Stimulated activated naive CD8-positive, alpha-beta T cell treated with anti-CD3 and anti-CD28 coated beads, Interleukin-15, amount 100 ng/mL, for 72 hours (primary cell): ENCODE measurements around the gene MKLN1.

Experiments
- ATAC-seq: fragments of 150-1000 bp; cut with Tn5 transposase; 2 replicates; pipeline ENCODE4 v1.10.0; 2021; ENCODE audit warnings: mild to moderate bottlenecking, moderate library complexity
- DNase-seq, 2 donors: peaks; one replicate each; pipeline ENCODE4 v3.0.0; 2021 to 2022
- H3K27ac Mint-ChIP-seq, 2 donors: one replicate each; pipeline ENCODE4 v1.8.0; 2022; ENCODE audit warnings: mild to moderate bottlenecking in 2 of 2, mixed read lengths in 2 of 2, moderate library complexity in 2 of 2
- H3K27me3 Mint-ChIP-seq: one replicate; pipeline ENCODE4 v1.8.0; 2022; ENCODE audit warnings: mixed read lengths
- H3K4me1 Mint-ChIP-seq: one replicate; pipeline ENCODE4 v1.8.0; 2022; ENCODE audit warnings: mild to moderate bottlenecking, mixed read lengths
- H3K4me3 Mint-ChIP-seq, 2 donors: one replicate each; pipeline ENCODE4 v1.8.0; 2022; ENCODE audit warnings: mild to moderate bottlenecking in 2 of 2, mixed read lengths in 2 of 2, moderate library complexity in 1 of 2
- H3K9me3 Mint-ChIP-seq, 2 donors: one replicate each; pipeline ENCODE4 v1.8.0; 2022; ENCODE audit warnings: mixed read lengths in 2 of 2

MKLN1 gene

GRCh38 chr7:131533566-131534561, 206.2 kb downstream of the MKLN1 start:
- H3K9me3 Mint-ChIP-seq, result no peaks in the 10 kb centered on the region
- no peaks in the 10 kb centered on the region for H3K4me1 Mint-ChIP-seq
- H3K4me3 Mint-ChIP-seq, result no peak overlapping the region
- H3K27me3 Mint-ChIP-seq, result no peaks in the 10 kb centered on the region
- ATAC-seq, result no peak
- no peak for DNase-seq
- H3K27ac Mint-ChIP-seq, result peak overlapping the region in 1 of 2 donors; percentile 7

GRCh38 chr7:131536361-131536849, 208.7 kb downstream of the MKLN1 start:
- ATAC-seq, result no peak
- no peaks in the 10 kb centered on the region for H3K4me1 Mint-ChIP-seq
- no peaks in the 10 kb centered on the region for H3K27me3 Mint-ChIP-seq
- no peak overlapping the region for H3K4me3 Mint-ChIP-seq
- DNase-seq, result no peak
- H3K9me3 Mint-ChIP-seq, result no peaks in the 10 kb centered on the region
- no peak overlapping the region for H3K27ac Mint-ChIP-seq

- H3K27ac Mint-ChIP-seq, result no peak overlapping the region
- H3K4me3 Mint-ChIP-seq, result no peak overlapping the region
- H3K4me1 Mint-ChIP-seq, result no peaks in the 10 kb centered on the region
- H3K9me3 Mint-ChIP-seq, result no peaks in the 10 kb centered on the region
- H3K27me3 Mint-ChIP-seq, result no peaks in the 10 kb centered on the region
- ATAC-seq (no peak), DNase-seq (no peak)
Observed at GRCh38 chr7:131537571-131537978, 209.9 kb downstream of the MKLN1 start.

GRCh38 chr7:131538071-131538812, 210.6 kb downstream of the MKLN1 start:
- no peak for DNase-seq
- H3K9me3 Mint-ChIP-seq, result no peaks in the 10 kb centered on the region
- ATAC-seq, result no peak
- no peaks in the 10 kb centered on the region for H3K4me1 Mint-ChIP-seq
- no peaks in the 10 kb centered on the region for H3K27me3 Mint-ChIP-seq
- no peak overlapping the region for H3K4me3 Mint-ChIP-seq
- no peak overlapping the region for H3K27ac Mint-ChIP-seq

GRCh38 chr7:131538813-131539179, 211.1 kb downstream of the MKLN1 start:
- H3K27ac Mint-ChIP-seq, result peak overlapping the region in 1 of 2 donors; percentile 78
- ATAC-seq (no peak), DNase-seq (no peak)
- no peaks in the 10 kb centered on the region for H3K9me3 Mint-ChIP-seq
- no peaks in the 10 kb centered on the region for H3K4me1 Mint-ChIP-seq
- no peaks in the 10 kb centered on the region for H3K27me3 Mint-ChIP-seq
- H3K4me3 Mint-ChIP-seq, result no peak overlapping the region

GRCh38 chr7:131540491-131541162, 213.0 kb downstream of the MKLN1 start:
- no peak for DNase-seq
- Mint-ChIP-seq H3K4me3 (no peak overlapping the region), H3K27ac (no peak overlapping the region), H3K4me1 (peaks cover 8% of the 10 kb centered on the region), H3K9me3 (no peaks in the 10 kb centered on the region), H3K27me3 (no peaks in the 10 kb centered on the region)
- no peak for ATAC-seq

- Mint-ChIP-seq H3K4me3 (no peak overlapping the region), H3K27ac (no peak overlapping the region), H3K27me3 (no peaks in the 10 kb centered on the region), H3K9me3 (no peaks in the 10 kb centered on the region), H3K4me1 (peaks cover 13% of the 10 kb centered on the region)
- ATAC-seq (no peak), DNase-seq (no peak)
Observed at GRCh38 chr7:131543298-131543697, 215.6 kb downstream of the MKLN1 start.

- peaks cover 13% of the 10 kb centered on the region for H3K4me1 Mint-ChIP-seq
- no peak overlapping the region for H3K27ac Mint-ChIP-seq
- no peak overlapping the region for H3K4me3 Mint-ChIP-seq
- H3K27me3 Mint-ChIP-seq, result peaks cover 5% of the 10 kb centered on the region
- H3K9me3 Mint-ChIP-seq, result no peaks in the 10 kb centered on the region
- DNase-seq, result no peak
- no peak for ATAC-seq
Observed at GRCh38 chr7:131544021-131544420, 216.3 kb downstream of the MKLN1 start.

GRCh38 chr7:131544449-131545301, 217.0 kb downstream of the MKLN1 start:
- peaks cover 13% of the 10 kb centered on the region for H3K4me1 Mint-ChIP-seq
- no peak for DNase-seq
- peak overlapping the region in 1 of 2 donors; percentile 43 for H3K27ac Mint-ChIP-seq

GRCh38 chr7:131546126-131546525, 218.4 kb downstream of the MKLN1 start:
- peaks cover 9% of the 10 kb centered on the region for H3K27me3 Mint-ChIP-seq
- ATAC-seq (no peak), DNase-seq (no peak)
- H3K4me3 Mint-ChIP-seq, result no peak overlapping the region
- H3K9me3 Mint-ChIP-seq, result no peaks in the 10 kb centered on the region
- H3K27ac Mint-ChIP-seq, result no peak overlapping the region
- H3K4me1 Mint-ChIP-seq, result peaks cover 13% of the 10 kb centered on the region

More at GRCh38 chr7:131544449-131545301, 217.0 kb downstream of the MKLN1 start:
- peak; percentile 41 for ATAC-seq
- H3K9me3 Mint-ChIP-seq, result no peaks in the 10 kb centered on the region
- peaks cover 9% of the 10 kb centered on the region for H3K27me3 Mint-ChIP-seq
- no peak overlapping the region for H3K4me3 Mint-ChIP-seq
